ENCODE measurements around the gene ANKRD16.
"Not testable (repeated sequence)": the region's sequence is repeated elsewhere in the genome, so short reads cannot be mapped to it uniquely, and the experiment has no call there.

Gene ANKRD16

DNA sequence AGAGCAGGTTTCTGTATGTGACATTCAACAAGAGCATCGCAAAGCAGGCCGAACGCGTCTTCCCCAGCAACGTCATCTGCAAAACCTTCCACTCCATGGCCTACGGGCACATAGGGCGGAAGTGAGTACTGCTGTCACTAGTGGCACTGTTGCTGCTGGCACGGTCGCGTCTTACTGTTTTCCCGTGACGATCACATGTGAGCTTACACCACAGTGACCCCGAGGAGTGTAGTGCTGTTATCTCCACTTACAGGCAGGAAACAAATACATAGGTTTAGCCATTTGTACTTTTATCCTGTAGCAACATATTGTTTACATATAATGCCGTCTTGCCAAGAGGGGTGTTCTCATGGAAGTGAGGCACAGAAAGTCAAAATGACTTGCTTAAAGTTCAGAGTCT is 25.8 kb upstream of the ANKRD16 start:
- TF ChIP-seq, protein P1, sequence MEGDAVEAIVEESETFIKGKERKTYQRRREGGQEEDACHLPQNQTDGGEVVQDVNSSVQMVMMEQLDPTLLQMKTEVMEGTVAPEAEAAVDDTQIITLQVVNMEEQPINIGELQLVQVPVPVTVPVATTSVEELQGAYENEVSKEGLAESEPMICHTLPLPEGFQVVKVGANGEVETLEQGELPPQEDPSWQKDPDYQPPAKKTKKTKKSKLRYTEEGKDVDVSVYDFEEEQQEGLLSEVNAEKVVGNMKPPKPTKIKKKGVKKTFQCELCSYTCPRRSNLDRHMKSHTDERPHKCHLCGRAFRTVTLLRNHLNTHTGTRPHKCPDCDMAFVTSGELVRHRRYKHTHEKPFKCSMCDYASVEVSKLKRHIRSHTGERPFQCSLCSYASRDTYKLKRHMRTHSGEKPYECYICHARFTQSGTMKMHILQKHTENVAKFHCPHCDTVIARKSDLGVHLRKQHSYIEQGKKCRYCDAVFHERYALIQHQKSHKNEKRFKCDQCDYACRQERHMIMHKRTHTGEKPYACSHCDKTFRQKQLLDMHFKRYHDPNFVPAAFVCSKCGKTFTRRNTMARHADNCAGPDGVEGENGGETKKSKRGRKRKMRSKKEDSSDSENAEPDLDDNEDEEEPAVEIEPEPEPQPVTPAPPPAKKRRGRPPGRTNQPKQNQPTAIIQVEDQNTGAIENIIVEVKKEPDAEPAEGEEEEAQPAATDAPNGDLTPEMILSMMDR (IDR thresholded peaks at IDR 0.05; ENCODE audit: extremely low read depth, missing control alignments), result no peak
- DNase-seq (ENCODE audit: low spot score), result no peak

DNA sequence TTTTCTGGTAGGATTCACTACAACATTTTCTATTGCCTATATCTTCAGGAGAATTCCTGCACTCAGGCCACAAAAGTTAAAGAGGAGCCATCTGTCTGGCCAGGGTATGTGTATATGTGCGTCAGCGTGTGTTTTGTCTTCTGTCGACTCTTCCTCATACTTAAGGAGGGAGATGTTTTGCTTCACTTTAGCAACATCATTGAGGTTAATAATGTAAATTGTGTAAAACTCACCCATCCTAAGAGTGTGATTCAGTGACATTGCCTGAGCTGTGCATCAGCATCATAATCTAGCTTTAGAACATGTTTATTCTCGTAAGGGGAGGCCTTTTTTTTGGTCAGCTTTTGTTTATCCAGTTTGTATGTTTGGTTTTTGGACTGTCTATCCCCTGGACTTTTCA is 24.0 kb upstream of the ANKRD16 start:
- no peak for DNase-seq (ENCODE audit: low spot score)
- TF ChIP-seq, protein P1 (IDR thresholded peaks at IDR 0.05; ENCODE audit: extremely low read depth, missing control alignments), result no peak

DNA sequence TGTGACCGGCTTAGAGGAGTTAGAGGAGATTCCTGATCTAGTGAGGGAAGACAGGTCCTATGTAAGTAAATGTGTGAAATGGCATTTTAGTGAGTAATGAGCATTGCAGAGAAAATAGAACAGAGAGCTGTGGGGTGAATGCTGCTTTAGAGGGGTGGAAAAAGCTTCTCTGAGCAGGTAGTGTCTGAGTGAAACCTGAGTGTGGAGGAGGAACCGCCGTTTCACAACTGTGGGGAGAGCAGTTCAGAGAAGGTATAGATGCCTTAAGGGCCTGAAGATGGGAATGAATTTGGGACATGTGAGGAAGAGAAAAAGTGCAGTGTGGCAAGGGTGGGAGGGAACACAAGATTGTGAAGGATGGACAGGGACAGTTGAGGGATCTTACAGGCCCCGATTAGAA is 22.0 kb upstream of the ANKRD16 start:
- TF ChIP-seq, protein P1 (IDR thresholded peaks at IDR 0.05; ENCODE audit: extremely low read depth, missing control alignments), result no peak
- no peak for DNase-seq (ENCODE audit: low spot score)

DNA sequence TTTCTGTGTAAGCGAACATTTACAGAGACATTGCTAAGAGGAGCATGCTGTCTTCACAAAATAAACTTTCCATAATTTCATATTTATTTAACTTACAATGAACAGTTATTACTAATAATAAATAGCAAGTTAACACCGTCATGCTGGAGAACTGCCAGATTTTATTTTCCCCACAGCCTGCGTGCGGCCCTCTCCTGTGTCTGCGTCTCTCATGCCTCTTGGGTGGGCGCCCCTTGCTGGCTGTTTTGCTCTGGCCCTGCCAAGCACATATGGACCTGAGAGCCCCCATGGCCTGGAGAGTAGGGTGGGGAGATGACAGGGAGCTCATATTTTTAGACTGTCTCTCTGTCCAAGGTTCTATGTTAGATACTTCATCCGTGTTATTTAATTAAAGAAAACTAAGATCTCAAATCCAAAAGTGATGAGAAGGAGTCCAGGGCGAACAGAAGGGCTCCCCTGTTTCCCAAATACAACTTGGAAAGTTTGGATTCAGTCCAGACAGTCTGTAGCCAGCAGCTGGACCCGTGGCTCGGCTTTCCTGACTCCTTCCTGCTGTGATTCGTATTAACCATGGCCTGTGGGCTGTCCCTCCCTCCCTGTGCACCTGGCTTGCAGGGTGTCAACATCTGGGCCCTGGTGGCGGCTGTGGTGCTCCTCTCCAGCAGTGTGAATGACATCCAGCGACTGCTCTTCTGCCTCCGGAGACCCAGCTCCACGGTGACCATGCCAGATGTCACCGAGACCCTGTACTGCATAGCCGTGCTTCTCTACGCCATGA is 20.8 kb upstream of the ANKRD16 start:
- TF ChIP-seq, protein P1 (IDR thresholded peaks at IDR 0.05; ENCODE audit: extremely low read depth, missing control alignments), result no peak
- no peak for DNase-seq (ENCODE audit: low spot score)

DNA sequence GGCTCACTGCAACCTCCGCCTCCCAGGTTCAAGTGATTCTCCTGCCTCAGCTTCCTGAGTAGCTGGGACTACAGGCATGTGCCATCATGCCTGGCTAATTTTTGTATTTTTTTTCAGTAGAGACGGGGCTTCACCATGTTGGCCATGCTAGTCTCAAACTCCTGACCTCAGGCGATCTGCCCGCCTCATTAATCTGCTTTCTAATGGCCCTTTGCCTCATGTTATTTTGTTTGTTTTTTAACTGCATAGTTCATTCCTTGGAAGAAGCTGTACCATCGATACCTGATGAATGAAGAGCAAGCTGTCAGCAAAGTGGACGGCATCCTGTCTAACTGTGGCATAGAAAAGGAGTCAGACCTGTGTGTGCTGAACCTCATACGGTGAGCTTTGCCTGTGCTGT is 19.0 kb upstream of the ANKRD16 start:
- not testable (repeated sequence) for DNase-seq (ENCODE audit: low spot score)

DNA sequence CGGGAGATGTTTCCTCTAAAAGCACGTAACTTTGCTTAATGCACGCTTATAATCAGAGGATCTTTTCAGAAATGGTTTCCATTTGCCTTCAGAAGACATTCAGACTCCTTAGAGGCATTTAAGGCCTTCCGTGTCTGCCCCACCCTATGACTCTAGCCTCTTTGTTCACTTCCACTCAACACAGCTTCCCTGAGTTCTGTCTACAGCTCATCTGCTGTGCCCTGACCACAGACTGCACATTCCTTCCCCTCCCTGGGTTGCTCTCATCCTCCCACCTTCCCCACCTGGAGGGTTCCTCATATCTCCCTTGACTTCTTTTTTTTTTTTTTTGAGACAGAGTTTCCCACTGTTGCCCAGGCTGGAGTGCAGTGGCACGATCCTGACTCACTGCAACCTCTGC is 17.0 kb upstream of the ANKRD16 start:
- DNase-seq (ENCODE audit: low spot score), result no peak
- TF ChIP-seq, protein P1 (IDR thresholded peaks at IDR 0.05; ENCODE audit: extremely low read depth, missing control alignments), result no peak

DNA sequence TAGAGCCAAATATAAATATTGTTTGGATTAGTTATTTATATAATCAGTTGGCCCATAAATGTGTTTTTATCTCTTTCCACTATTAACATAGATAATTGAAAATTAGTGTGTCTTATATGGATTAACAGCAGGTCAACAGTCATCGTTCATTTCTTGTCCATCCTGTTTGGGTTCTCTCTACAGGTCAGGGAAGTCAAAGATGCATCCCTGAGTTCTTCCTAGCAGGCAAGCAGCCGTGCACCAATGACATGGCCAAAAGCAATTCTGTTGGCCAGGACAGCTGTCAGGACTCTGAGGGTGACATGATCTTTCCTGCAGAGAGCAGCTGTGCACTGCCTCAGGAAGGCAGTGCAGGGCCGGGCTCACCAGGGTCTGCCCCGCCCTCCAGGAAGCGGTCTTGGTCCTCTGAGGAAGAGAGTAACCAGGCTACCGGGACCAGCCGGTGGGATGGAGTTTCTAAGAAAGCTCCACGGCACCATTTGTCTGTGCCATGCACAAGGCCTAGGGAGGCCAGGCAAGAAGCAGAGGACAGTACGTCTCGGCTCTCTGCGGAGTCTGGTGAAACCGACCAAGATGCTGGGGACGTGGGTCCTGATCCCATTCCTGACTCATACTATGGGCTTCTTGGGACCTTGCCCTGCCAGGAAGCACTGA is 16.3 kb upstream of the ANKRD16 start:
- DNase-seq (ENCODE audit: low spot score), result no peak
- TF ChIP-seq, protein P1 (IDR thresholded peaks at IDR 0.05; ENCODE audit: extremely low read depth, missing control alignments), result no peak

DNA sequence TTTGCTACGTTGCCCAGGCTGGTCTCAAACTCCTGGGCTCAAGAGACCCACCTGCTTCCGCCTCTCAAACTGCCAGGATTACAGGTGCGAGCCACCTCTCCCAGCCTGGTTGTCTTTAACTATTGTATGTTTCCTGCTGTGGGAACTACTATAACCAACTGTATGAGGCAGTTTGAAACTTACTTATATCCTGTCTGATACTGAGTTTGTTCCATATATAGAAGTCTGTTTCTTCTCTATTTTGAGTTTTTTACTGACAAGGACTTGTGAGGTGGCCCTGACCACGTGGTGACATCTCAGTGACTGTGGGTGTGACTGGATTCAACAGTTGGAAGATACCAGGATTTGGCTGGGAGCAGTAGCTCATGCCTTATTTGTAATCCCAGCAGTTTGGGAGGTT is 14.5 kb upstream of the ANKRD16 start:
- DNase-seq (ENCODE audit: low spot score), result peak; percentile 81
- TF ChIP-seq, protein P1 (IDR thresholded peaks at IDR 0.05; ENCODE audit: extremely low read depth, missing control alignments), result no peak

All from GM20000 (cell line).